Hair follicular keratinocyte (primary cell): Measurements from ENCODE around the gene WDR93. TPM values are rescaled to one million over a fixed set of nuclear protein-coding genes. Genes with fewer than 3 reads are reported as not detected.

ENCODE experiments used
- total RNA-seq: library from RNA; depleted of rRNA; stranded (reverse); fragments of >200 nt; gene quantifications from 2 replicates; pipeline ENCODE4 v1.2.3, GENCODE V29; 2015

WDR93 gene
- not detected in 2 replicates for total RNA-seq

DNA sequence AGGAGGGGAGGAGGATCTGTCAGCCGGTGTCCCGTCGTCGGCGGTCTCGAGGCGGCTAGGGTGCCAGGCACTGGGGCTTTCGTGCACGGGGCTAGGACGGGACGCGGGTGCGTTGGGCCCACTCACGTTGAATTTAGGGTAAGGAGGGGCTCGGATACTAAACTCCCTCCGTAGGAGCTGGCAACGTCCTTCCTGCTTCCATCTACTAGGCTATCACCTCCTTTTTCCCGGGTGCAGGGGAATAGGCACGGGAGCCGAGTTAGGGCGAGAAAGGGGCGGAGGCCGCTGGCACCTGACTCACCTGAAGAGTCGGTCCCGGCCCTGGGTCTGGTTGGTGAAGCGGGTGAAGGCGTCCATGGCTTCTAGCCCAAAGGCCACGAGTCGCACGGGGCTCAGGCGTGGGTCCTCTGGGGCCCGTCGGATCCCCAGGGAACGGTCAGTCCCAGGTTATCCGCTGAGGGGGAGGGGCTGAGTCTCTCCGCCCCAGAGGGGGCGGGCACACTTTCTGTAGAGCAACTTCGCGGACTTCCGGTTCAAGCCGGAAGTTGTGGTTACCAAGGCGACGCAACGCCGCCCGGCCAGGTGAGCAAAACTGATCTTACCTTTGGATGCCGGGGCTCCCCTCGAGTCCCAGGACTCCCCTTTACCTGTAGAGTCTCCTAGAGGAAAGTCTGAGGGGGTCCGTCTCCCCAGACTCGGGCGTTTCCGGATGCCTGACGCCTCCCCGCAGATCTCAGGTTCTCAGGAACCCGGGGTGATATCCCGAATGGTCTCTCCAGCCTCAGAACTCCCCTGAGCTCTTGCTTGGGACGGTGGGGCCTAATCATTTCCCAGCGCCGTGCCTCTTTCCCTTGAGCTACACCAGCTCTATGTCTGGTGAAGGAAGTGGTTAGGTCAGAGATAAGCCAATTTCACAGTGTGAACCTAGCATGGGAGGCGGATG is at the start of gene WDR93, which contains the start of gene PEX11A:
WDR93 (plus strand) TSS at position 536 of the 943 bp plus-strand sequence. CDS start 10,936 bp downstream, outside the sequence.
PEX11A (minus strand) TSS at position 479 of the 943 bp plus-strand sequence; CDS start at position 357, 122 bp downstream.

DNA sequence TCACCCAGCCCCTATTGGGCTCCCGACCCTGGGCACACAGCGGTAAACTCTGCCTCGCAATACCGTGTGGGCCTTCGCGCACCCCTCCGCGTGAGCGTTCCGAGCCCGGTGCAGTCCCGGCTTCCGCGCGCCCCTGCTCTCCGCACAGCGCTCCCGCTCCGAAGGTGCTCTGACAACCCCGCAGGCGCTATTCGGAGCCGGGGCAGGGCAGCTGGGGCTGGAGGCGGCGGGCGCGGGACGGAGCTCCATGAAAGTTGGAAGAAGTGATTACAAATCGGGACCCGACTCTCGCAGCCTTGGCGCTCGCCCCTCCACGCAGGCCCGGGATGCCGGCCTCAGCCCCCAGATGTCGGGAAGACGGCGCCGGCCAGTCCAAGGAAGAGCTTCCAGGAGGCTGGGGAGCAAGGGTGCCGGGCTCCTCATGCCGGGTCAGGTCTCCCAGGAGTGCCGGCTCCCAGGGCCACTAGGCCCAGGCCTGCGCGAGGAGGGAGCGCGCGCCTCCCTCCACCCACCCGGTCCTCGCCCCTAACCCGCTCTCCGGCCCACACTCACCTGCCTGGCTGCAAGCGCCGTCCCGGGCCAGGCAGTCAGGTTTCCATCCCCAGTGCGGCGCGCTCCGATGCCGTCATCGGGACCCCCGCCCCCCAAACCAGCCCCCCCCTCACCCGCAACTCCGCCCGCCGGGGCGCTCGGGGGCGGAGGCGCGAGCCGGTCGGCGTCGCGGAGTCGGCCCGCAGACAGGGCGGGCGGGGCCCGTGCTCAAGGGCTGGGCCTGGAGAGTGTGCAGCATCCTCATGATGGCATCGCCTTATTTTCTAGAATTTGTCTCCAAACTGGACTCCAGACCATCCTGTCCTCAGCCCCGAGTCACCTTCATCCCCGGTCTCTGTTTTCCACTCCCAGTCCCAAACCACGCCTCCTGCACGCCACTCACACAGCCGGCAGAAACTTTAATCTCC is 35.5 kb upstream of the WDR93 start, which contains the start of gene KIF7:
KIF7 (minus strand) TSS at position 621 of the 959 bp plus-strand sequence. CDS start 2,537 bp downstream, outside the sequence.

DNA sequence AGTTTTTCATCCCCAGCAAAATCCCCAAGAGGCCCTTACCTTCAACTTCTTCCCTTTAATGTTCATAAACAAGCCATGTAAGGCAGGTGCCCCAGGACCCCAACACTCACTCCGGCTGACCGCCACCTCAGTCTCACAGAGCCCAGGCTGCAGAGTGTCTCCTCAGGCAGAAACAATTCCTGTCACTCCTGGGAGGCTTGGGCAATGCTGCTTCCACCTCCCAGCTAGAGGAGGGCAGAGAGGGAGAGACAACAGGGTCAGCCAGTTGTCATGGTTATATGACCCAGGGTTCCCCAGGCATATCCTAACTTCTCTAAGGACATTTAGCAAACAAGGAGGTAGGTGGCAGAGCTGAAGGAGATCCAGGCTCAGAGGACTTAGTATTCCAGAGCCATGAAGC is 11.4 kb upstream of the WDR93 start, which contains the start of gene PLIN1:
PLIN1 (minus strand) TSS at position 156 of the 400 bp plus-strand sequence. CDS start 1,878 bp downstream, outside the sequence.

DNA sequence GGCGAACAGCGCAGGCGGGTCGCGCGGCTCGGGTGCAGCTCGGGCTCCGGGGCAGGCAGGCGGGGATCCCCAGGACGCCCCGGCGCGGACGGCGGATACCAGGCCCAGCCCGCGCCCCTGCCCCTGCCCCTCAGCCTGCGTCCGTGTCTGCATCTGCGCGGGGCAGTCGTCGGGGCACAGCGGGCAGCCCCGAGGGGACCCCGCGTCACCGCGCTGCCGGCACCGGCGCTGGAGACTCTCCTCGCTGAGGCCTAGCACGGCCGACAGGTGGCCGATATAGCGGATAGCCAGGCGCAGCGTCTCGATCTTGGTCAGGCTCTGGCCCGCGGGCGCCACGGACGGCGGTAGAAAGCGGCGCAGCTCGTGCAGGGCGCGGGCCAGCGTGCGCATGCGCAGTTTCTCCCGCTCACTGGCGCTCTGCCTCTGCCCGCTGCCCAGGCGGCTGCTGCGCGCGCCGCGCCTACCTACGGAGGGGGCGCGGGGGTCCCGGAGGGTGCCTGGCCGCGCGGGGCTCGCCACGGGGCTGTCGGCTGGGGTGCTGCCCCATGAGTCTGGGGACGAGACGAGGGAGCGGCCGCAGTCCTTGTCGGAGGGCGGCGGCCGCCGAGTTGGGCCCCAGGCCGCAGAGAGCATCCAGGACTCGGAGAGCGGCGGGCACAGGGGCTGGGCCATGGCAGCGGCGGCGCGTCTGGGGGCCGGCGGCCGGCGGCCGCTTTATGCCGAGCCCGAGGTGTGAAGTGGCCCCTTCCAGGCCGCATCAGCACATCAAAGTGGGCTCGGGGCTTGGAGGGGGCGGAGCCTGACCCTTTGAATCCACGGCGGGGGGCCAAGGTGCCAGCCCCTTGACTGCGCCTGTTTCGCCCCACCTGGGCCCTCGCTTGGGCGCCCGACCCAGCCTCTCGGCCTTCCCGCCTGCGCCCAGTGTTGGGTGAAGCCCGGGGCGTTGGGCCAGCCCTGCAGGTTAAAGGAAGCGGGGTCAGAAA is 60.2 kb downstream of the WDR93 start, which contains the start of gene MESP1:
MESP1 (minus strand) TSS at position 690 of the 983 bp plus-strand sequence; CDS start at position 672, 18 bp downstream.

DNA sequence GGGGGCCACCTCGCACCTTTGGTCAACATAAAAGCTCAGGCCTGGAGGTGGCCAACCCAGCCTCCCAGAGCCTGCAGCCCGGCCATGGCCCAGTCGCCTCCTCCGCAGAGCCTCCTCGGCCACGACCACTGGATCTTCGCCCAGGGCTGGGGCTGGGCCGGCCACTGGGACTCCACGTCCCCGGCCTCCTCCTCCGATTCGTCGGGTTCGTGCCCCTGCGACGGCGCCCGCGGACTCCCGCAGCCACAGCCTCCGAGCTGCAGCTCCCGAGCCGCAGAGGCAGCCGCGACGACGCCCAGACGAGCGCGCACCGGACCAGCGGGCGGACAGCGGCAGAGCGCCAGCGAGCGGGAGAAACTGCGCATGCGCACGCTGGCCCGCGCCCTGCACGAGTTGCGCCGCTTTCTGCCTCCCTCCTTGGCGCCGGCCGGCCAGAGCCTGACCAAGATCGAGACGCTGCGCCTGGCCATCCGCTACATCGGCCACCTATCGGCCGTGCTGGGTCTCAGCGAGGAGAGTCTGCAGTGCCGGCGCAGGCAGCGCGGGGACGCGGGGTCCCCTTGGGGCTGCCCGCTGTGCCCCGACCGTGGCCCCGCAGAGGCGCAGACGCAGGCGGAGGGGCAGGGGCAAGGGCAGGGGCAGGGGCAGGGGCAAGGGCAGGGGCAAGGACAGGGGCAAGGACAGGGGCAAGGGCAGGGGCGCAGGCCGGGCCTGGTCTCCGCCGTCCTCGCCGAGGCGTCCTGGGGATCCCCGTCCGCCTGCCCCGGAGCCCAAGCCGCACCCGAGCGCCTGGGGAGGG is 85.9 kb downstream of the WDR93 start, which contains the start of gene MESP2:
MESP2 (plus strand) TSS at position 59 of the 799 bp plus-strand sequence; CDS start at position 85, 26 bp downstream.

Other genes starting within 250 kb of the WDR93 start
- gene RHCG, start 194.2 kb upstream of the WDR93 start, total RNA-seq: 15.5 and 22.8 TPM in 2 replicates
- 3.9 and 8.9 TPM in 2 replicates for gene TICRR, start 115.3 kb upstream of the WDR93 start, total RNA-seq
- 4.5 and 6.2 TPM in 2 replicates for gene KIF7, start 35.3 kb upstream of the WDR93 start, total RNA-seq
- 0.08 and 0.42 TPM in 2 replicates for gene PLIN1, start 11.4 kb upstream of the WDR93 start, total RNA-seq
- gene PEX11A, start 57 bp upstream of the WDR93 start, total RNA-seq: 4.8 and 6.2 TPM in 2 replicates
- 0.78 and 0.84 TPM in 2 replicates for gene MESP1, start 60.4 kb downstream of the WDR93 start, total RNA-seq
- gene MESP2, start 85.5 kb downstream of the WDR93 start, total RNA-seq: 1.4 and 1.7 TPM in 2 replicates
- gene ANPEP, start 124.0 kb downstream of the WDR93 start, total RNA-seq: 30.9 and 64.4 TPM in 2 replicates
- gene AP3S2, start 203.2 kb downstream of the WDR93 start, total RNA-seq: 36.7 and 46.8 TPM in 2 replicates
- 7.6 and 11.9 TPM in 2 replicates for gene ARPIN, start 222.1 kb downstream of the WDR93 start, total RNA-seq